Measurements from ENCODE around the gene WNT2.

Gene WNT2

GRCh38 chr7:117227091-117227490 is 95.8 kb downstream of the WNT2 start:
- TF ChIP-seq, protein P1, sequence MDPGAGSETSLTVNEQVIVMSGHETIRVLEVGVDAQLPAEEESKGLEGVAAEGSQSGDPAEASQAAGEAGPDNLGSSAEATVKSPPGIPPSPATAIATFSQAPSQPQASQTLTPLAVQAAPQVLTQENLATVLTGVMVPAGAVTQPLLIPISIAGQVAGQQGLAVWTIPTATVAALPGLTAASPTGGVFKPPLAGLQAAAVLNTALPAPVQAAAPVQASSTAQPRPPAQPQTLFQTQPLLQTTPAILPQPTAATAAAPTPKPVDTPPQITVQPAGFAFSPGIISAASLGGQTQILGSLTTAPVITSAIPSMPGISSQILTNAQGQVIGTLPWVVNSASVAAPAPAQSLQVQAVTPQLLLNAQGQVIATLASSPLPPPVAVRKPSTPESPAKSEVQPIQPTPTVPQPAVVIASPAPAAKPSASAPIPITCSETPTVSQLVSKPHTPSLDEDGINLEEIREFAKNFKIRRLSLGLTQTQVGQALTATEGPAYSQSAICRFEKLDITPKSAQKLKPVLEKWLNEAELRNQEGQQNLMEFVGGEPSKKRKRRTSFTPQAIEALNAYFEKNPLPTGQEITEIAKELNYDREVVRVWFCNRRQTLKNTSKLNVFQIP (CRISPR knock-in tag; IDR thresholded peaks at IDR 0.05; ENCODE audit: borderline replicate concordance, low read depth) = no peak
- no peak for TF ChIP-seq RARB (CRISPR knock-in tag; IDR thresholded peaks at IDR 0.05)
- no peak for ATAC-seq

DNA sequence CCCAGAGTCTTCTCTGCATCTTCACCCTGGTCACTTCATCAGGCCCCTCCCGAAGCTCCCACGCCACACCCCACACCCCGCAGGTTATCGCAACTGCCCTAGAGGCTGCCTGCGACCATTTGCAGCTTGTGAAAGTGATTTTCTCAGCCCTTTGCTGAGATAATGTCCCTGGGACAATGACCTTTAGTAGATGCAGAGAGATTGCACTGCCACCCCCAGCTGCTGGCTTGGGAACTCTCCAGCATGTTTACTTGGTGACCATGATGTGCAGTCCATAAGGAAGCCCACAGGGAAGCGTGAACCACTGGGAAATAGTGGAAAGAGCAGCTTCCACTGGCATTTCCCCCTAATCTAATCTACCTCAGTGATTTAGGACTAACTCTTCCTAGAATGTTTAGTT is 97.3 kb downstream of the WNT2 start:
- no peak for TF ChIP-seq PPARA (CRISPR knock-in tag; IDR thresholded peaks at IDR 0.05; ENCODE audit: borderline replicate concordance)
- TF ChIP-seq OSR1 (CRISPR knock-in tag; IDR thresholded peaks at IDR 0.05) = no peak
- TF ChIP-seq SNAI2 (CRISPR knock-in tag; IDR thresholded peaks at IDR 0.05) = no peak
- TF ChIP-seq, protein P2, sequence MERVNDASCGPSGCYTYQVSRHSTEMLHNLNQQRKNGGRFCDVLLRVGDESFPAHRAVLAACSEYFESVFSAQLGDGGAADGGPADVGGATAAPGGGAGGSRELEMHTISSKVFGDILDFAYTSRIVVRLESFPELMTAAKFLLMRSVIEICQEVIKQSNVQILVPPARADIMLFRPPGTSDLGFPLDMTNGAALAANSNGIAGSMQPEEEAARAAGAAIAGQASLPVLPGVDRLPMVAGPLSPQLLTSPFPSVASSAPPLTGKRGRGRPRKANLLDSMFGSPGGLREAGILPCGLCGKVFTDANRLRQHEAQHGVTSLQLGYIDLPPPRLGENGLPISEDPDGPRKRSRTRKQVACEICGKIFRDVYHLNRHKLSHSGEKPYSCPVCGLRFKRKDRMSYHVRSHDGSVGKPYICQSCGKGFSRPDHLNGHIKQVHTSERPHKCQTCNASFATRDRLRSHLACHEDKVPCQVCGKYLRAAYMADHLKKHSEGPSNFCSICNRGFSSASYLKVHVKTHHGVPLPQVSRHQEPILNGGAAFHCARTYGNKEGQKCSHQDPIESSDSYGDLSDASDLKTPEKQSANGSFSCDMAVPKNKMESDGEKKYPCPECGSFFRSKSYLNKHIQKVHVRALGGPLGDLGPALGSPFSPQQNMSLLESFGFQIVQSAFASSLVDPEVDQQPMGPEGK (CRISPR knock-in tag; IDR thresholded peaks at IDR 0.05; ENCODE audit: borderline replicate concordance) = no peak
- no peak for TF ChIP-seq ISL1 (CRISPR knock-in tag; IDR thresholded peaks at IDR 0.05)
- TF ChIP-seq, protein P3, sequence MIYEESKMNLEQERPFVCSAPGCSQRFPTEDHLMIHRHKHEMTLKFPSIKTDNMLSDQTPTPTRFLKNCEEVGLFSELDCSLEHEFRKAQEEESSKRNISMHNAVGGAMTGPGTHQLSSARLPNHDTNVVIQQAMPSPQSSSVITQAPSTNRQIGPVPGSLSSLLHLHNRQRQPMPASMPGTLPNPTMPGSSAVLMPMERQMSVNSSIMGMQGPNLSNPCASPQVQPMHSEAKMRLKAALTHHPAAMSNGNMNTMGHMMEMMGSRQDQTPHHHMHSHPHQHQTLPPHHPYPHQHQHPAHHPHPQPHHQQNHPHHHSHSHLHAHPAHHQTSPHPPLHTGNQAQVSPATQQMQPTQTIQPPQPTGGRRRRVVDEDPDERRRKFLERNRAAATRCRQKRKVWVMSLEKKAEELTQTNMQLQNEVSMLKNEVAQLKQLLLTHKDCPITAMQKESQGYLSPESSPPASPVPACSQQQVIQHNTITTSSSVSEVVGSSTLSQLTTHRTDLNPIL (CRISPR knock-in tag; IDR thresholded peaks at IDR 0.05; ENCODE audit: low read depth) = no peak
- no peak for TF ChIP-seq ZC3H10 (CRISPR knock-in tag; IDR thresholded peaks at IDR 0.05)
- no peak for TF ChIP-seq ZNF70 (CRISPR knock-in tag; IDR thresholded peaks at IDR 0.05)
- TF ChIP-seq RARB (CRISPR knock-in tag; IDR thresholded peaks at IDR 0.05) = no peak
- TF ChIP-seq ZNF8 (CRISPR knock-in tag; IDR thresholded peaks at IDR 0.05) = no peak
- ATAC-seq = no peak
